ENCODE measurements around the gene GNG3. TPM values are rescaled to one million over a fixed set of nuclear protein-coding genes. Genes with fewer than 3 reads are reported as not detected.

Gene GNG3
- total RNA-seq, 4 donors from 2014 or later, result 0.65 to 1.5 (median 1.0) TPM

DNA sequence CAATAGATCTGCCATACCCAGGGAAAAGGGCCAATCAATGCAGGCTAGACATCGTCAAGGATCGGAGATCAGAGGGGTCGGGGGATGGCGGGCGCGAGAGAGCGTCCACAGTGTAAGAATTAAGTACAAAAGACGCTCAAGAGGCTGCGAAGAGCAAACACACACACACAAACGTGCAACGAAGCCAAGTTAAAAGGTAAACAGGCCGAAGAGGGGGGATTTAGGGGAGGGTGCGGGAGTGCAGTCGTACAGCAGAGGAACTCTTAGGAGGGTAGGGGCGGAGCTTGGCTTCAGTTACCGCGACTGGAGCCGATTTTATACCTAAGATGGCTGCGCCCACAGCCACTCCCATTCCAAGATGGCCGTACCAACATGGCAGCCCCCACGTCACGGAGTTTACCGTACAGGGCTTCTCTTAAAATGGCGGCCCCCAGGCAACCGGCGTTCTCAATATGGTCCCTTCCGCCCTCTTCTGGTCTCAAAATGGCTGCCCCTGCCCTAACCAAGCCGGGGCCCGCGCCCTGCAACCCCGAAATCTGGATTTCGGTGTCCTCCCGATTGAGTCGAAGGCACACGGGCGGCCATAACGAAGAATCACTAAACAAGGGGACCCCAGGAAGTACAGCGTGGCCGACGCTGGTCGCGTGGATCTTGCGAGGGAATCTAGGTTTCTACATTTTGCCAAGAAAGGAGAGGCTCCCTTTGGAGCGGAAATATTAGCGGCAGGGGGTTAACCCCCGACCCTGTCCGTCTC, 1.9 kb downstream of the GNG3 start:
- WGBS, result 2% methylated on average over 46 of the region's 47 CpGs
- H3K36me3 ChIP-seq, result peaks cover 19 to 40% (median 39%) of the 10 kb centered on the region in 4 donors
- intact Hi-C loops (cut with DNase I), result no loop called here
- H3K27ac ChIP-seq (replicated peaks in 1 of 4), result peak overlapping the region; percentile 91 to 95 (median 92)
- peak; percentile 99 for DNase-seq (ENCODE audit: extremely low spot score)
- H3K9me3 ChIP-seq, result no peaks in the 10 kb centered on the region
- H3K4me1 ChIP-seq, result peaks cover 43 to 51% (median 44%) of the 10 kb centered on the region in 4 donors
- no peaks in the 10 kb centered on the region for H3K27me3 ChIP-seq
- peak overlapping the region; percentile 57 to 70 (median 65) for H3K4me3 ChIP-seq
- TF ChIP-seq POLR2A (IDR thresholded peaks at IDR 0.05; ENCODE audit: low read depth) (no peak), POLR2AphosphoS5 (IDR thresholded peaks at IDR 0.05) (peak; percentile 87 to 88), EP300 (IDR thresholded peaks at IDR 0.05) (no peak)
- TF ChIP-seq, protein P1, sequence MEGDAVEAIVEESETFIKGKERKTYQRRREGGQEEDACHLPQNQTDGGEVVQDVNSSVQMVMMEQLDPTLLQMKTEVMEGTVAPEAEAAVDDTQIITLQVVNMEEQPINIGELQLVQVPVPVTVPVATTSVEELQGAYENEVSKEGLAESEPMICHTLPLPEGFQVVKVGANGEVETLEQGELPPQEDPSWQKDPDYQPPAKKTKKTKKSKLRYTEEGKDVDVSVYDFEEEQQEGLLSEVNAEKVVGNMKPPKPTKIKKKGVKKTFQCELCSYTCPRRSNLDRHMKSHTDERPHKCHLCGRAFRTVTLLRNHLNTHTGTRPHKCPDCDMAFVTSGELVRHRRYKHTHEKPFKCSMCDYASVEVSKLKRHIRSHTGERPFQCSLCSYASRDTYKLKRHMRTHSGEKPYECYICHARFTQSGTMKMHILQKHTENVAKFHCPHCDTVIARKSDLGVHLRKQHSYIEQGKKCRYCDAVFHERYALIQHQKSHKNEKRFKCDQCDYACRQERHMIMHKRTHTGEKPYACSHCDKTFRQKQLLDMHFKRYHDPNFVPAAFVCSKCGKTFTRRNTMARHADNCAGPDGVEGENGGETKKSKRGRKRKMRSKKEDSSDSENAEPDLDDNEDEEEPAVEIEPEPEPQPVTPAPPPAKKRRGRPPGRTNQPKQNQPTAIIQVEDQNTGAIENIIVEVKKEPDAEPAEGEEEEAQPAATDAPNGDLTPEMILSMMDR (IDR thresholded peaks at IDR 0.05), result peak in 2 of 3 experiments; percentile 14 to 40

DNA sequence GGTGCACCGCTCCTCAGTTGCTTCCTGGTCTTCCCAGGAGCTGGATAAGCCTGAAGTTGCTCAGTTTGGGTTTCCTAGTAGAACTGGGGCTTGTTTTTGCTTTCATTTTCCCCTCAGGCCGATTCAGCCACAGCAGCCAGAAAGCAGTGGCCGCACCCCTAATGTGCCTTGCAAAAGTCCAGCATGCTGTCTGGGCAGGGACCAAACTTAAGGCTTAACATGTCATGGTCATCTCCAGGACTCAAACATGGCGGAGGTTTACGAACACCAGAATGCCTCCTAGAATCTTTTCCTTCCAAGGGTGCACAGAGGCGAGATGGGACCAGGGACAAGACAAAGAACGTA, 2.5 kb downstream of the GNG3 start:
- Histone ChIP-seq H3K4me1 (peaks cover 42 to 49% (median 45%) of the 10 kb centered on the region in 4 donors), H3K27ac (replicated peaks in 1 of 4) (peak overlapping the region; percentile 91 to 95 (median 92)), H3K4me3 (peak overlapping the region; percentile 57 to 70 (median 65)), H3K9me3 (no peaks in the 10 kb centered on the region), H3K36me3 (peaks cover 24 to 45% (median 44%) of the 10 kb centered on the region in 4 donors), H3K27me3 (no peaks in the 10 kb centered on the region)
- DNase-seq (ENCODE audit: extremely low spot score), result no peak
- 58% methylated on average over 6 of the region's 7 CpGs for WGBS
- intact Hi-C loops (cut with DNase I), result no loop called here
- TF ChIP-seq EP300 (IDR thresholded peaks at IDR 0.05), result no peak
- TF ChIP-seq, protein P1 (IDR thresholded peaks at IDR 0.05), result no peak
- no peak for TF ChIP-seq POLR2A (IDR thresholded peaks at IDR 0.05; ENCODE audit: low read depth)
- TF ChIP-seq POLR2AphosphoS5 (IDR thresholded peaks at IDR 0.05), result no peak

DNA sequence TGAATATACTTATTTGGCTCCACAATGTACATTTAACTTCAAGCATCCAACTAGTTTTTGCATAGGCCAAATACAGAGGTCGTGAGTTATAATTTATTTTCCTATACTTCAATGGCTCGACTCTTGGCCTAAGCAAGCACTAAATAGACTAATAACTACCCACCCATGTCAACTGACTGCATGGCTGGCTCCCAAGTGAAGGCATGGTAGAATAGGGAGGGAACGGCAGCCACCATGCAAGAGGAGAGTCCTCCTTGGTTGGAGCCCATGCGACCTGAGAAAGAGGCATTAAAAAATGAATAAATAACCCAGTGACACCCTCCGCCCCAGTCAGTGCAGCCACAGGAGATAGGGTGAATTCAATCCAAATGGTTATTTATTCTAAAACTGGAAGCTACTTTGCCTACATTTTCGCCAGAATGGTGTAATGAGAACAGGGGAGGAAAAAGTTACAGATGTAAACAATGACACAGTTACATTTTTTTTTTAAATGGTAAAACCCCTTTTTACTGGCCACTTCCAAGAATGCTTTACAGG, 4.9 kb downstream of the GNG3 start:
- no peak overlapping the region for H3K4me3 ChIP-seq
- H3K36me3 ChIP-seq, result peaks cover 46 to 69% (median 68%) of the 10 kb centered on the region in 4 donors
- H3K27me3 ChIP-seq, result no peaks in the 10 kb centered on the region
- H3K9me3 ChIP-seq, result no peaks in the 10 kb centered on the region
- no peak for DNase-seq (ENCODE audit: extremely low spot score)
- 78% methylated on average over 6 of the region's 6 CpGs for WGBS
- TF ChIP-seq POLR2AphosphoS5 (IDR thresholded peaks at IDR 0.05) (no peak), POLR2A (IDR thresholded peaks at IDR 0.05; ENCODE audit: low read depth) (no peak), EP300 (IDR thresholded peaks at IDR 0.05) (no peak)
- TF ChIP-seq, protein P1 (IDR thresholded peaks at IDR 0.05), result no peak
- intact Hi-C loops (cut with DNase I), result no loop called here
- H3K27ac ChIP-seq (replicated peaks in 1 of 4), result no peak overlapping the region
- H3K4me1 ChIP-seq, result peaks cover 22 to 36% (median 28%) of the 10 kb centered on the region in 4 donors

DNA sequence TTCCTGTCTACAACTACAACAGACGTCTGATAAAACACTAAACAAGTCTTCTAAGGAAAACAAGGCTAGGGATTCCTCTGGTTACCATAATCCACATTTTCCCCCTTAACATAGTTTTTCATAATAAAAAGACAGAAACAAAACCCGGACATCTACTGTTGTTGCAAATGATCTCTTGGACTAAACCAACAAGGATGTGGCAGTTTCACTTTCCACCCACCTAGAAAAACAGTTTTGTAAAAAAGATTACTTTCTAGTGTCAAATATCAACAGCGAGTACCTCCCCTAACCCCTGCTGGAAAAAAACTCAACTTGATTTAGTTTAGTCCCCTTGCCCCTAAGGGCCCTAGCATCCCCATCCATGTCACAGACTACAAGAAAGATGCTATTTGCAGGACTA, 5.4 kb downstream of the GNG3 start:
- H3K27ac ChIP-seq (replicated peaks in 1 of 4), result no peak overlapping the region

More for the DNA sequence above, 5.4 kb downstream of the GNG3 start:
- no peak for DNase-seq (ENCODE audit: extremely low spot score)
- no peak for TF ChIP-seq EP300 (IDR thresholded peaks at IDR 0.05)
- TF ChIP-seq, protein P1 (IDR thresholded peaks at IDR 0.05), result no peak
- no peak for TF ChIP-seq POLR2A (IDR thresholded peaks at IDR 0.05; ENCODE audit: low read depth)
- TF ChIP-seq POLR2AphosphoS5 (IDR thresholded peaks at IDR 0.05), result no peak
- no peak overlapping the region for H3K4me3 ChIP-seq
- WGBS, result 64% methylated on average over 3 of the region's 3 CpGs
- no peaks in the 10 kb centered on the region for H3K9me3 ChIP-seq
- H3K4me1 ChIP-seq, result peaks cover 19 to 35% (median 26%) of the 10 kb centered on the region in 4 donors
- no peaks in the 10 kb centered on the region for H3K27me3 ChIP-seq
- H3K36me3 ChIP-seq, result peaks cover 52 to 74% (median 73%) of the 10 kb centered on the region in 4 donors
- intact Hi-C loops (cut with DNase I), result no loop called here
